Heart right ventricle (tissue), 16 donors: ENCODE results near the gene PTDSS2. TPM values are rescaled to one million over a fixed set of nuclear protein-coding genes. Genes with fewer than 3 reads are reported as not detected.
"Not testable (repeated sequence)": the region's sequence is repeated elsewhere in the genome, so short reads cannot be mapped to it uniquely, and the experiment has no call there.

Source experiments
- ATAC-seq, 8 donors: fragments of 200-7000 bp; cut with Tn5 transposase; one replicate each; pipeline ENCODE4 v1.9.1; 2020; ENCODE audit warnings: mild to moderate bottlenecking in 8 of 8, moderate library complexity in 8 of 8, moderate number of reproducible peaks in 1 of 8
- DNase-seq, 2 donors: peaks; one replicate each; pipeline ENCODE4 v3.0.0-alpha.2; 2020
- H3K27ac ChIP-seq, 10 donors: fragments of 200-600 bp; sonication (generic) in 2 of 10; one replicate each; pipeline versions ENCODE4 v1.5.0 to v1.8.0; 2020 to 2022; ENCODE audit warnings: mild to moderate bottlenecking in 3 of 10
- H3K27me3 ChIP-seq, 7 donors: fragments of 200-600 bp; one replicate each; pipeline ENCODE4 v1.8.0; 2021 to 2022; ENCODE audit warnings: mild to moderate bottlenecking in 2 of 7
- H3K36me3 ChIP-seq, 9 donors: fragments of 200-600 bp; sonication (generic) in 1 of 9; one replicate each; pipeline versions ENCODE4 v1.5.0 to v1.8.0; 2020 to 2022; ENCODE audit warnings: mild to moderate bottlenecking in 2 of 9
- H3K4me1 ChIP-seq, 9 donors: fragments of 200-600 bp; sonication (generic) in 1 of 9; one replicate each; pipeline versions ENCODE4 v1.5.0 to v1.8.0; 2020 to 2022; ENCODE audit warnings: mild to moderate bottlenecking in 4 of 9
- H3K4me3 ChIP-seq, 10 donors: fragments of 200-600 bp; sonication (generic) in 2 of 10; one replicate each; pipeline versions ENCODE4 v1.5.0 to v1.8.0; 2020 to 2022; ENCODE audit warnings: mild to moderate bottlenecking in 7 of 10, moderate library complexity in 2 of 10
- H3K9me3 ChIP-seq, 11 donors: fragments of 200-600 bp in 10 of 11; sonication (generic) in 2 of 11; one replicate each; pipeline versions ENCODE4 v1.5.0 to v1.8.0; 2013 to 2022; ENCODE audit warnings: mild to moderate bottlenecking in 2 of 11, control low read depth in 1 of 11, moderate library complexity in 1 of 11
- CTCF ChIP-seq, 9 donors: fragments of 200-600 bp; sonication (generic) in 2 of 9; IDR thresholded peaks; one replicate each; pipeline versions ENCODE4 v1.5.0 to v1.8.0; 2021 to 2022; ENCODE audit warnings: antibody characterized with exemption in 9 of 9, mild to moderate bottlenecking in 5 of 9, moderate library complexity in 1 of 9
- WGBS, 2 donors: extraction: QIAGEN DNeasy Blood & Tissue Kit; methylation state at CpG; one replicate each; pipeline ENCODE4 v1.1.7; 2013; ENCODE audit warnings: inconsistent platforms in 1 of 2; 5-methylcytosine and 5-hydroxymethylcytosine counted together
- intact Hi-C, 10 donors: fragments of 100-400 bp; cut with DNase I; formaldehyde crosslinking; loops; one replicate each; pipeline versions ENCODE4 v1.11.1 to v1.14.2; 2022
- polyA plus RNA-seq, 2 donors: library from polyadenylated mRNA; stranded (reverse); fragments of 200-250 nt; gene quantifications; one replicate each; pipeline ENCODE4 v1.2.3, GENCODE V29; 2013
- total RNA-seq, 10 donors: library from RNA; stranded (reverse); fragmentation: NEBNext Ultra II Directional in 3 of 10; extraction: Animal tissue kit (Norgen Biotek cat#: 25700) in 3 of 10; gene quantifications; one replicate each; pipeline versions ENCODE4 v1.2.1 to v1.2.4, GENCODE V29; 2021 to 2023
- donor health status: Arrhythmogenic right ventricular cardiomyopathy.
- donor health status: ischemic (EF 13 %, LVEDD 7.1; RV severe dilation, severe dysfunction).
- donor health status: healthy with polysubstance abuse.
- donor health status: DM: no; HTN: yes; CAD: no.
- donor health status: DM: no; HTN: no; CAD: no.
- donor health status: ischemic (EF 25% LVEDD 6.9; RV normal size, moderate dysfunction).
- donor health status: ischemic (EF 25% LVEDD 5.7; RV mildly dilated, moderate dysfunction).
- donor health status: healthy.
- donor health status: DM: yes; HTN: yes; CAD: no.
- donor health status: Ischemic cardiomyopathy.
- donor health status: ischemic (EF 35%, LVEDD 5.7; RV mildly dilated, moderate dysfunction).
- donor health status: nonischemic (EF 11% LVEDD 7.7; RV severe dilation, severe dysfunction).
- donor health status: DM: yes; HTN: yes; CAD: no.
- donor health status: PGD.
- donor health status: ischemic (EF 29% LVEDD 5.4; RV normal size, mild dysfunction).
- donor health status: nonischemic (EF 23%, LVEDD 6.1; RV moderate dilation, normal function).

Gene PTDSS2
- total and polyA plus RNA-seq, 12 donors = 16.7 to 55.5 (median 26.3) TPM

GRCh38 chr11:515131-515530 lies 65.1 kb downstream of the PTDSS2 start:
- no peak overlapping the region for H3K27ac ChIP-seq
- peaks cover 0 to 14% (median 0%) of the 10 kb centered on the region in 11 donors for H3K9me3 ChIP-seq
- intact Hi-C loops = loop anchor here in 5 of 10 donors (5.0 to 10.0 kb wide), 5 partner anchors 60 to 120 kb away; partner anchors contain the start of genes PHRF1 (in 1 of the 5) and PKP3 (in 1 of the 5)
- TF ChIP-seq CTCF (IDR thresholded peaks at IDR 0.05) = no peak
- H3K4me1 ChIP-seq = peaks cover 0 to 11% (median 5%) of the 10 kb centered on the region in 9 donors
- DNase-seq (no peak), ATAC-seq (no peak)
- 93 to 95% methylated on average over 6 of the region's 6 CpGs for WGBS, 2 donors
- H3K27me3 ChIP-seq = no peaks in the 10 kb centered on the region
- peaks cover 0 to 53% (median 0%) of the 10 kb centered on the region in 9 donors for H3K36me3 ChIP-seq
- no peak overlapping the region for H3K4me3 ChIP-seq

- intact Hi-C loops = loop anchor here in 5 of 10 donors (5.0 to 10.0 kb wide), 5 partner anchors 58 to 122 kb away; partner anchors contain the start of genes PHRF1 (in 1 of the 5) and PKP3 (in 1 of the 5)
- H3K27me3 ChIP-seq = no peaks in the 10 kb centered on the region
- no peak overlapping the region for H3K27ac ChIP-seq
- H3K4me3 ChIP-seq = no peak overlapping the region
- ATAC-seq (no peak), DNase-seq (no peak)
- peaks cover 0 to 11% (median 5%) of the 10 kb centered on the region in 9 donors for H3K4me1 ChIP-seq
- 96 to 97% methylated on average over 4 of the region's 4 CpGs for WGBS, 2 donors
- peaks cover 0 to 14% (median 0%) of the 10 kb centered on the region in 11 donors for H3K9me3 ChIP-seq
- TF ChIP-seq CTCF (IDR thresholded peaks at IDR 0.05) = no peak
- peaks cover 0 to 42% (median 0%) of the 10 kb centered on the region in 9 donors for H3K36me3 ChIP-seq
Measured at GRCh38 chr11:516400-516799, 66.3 kb downstream of the PTDSS2 start.

DNA sequence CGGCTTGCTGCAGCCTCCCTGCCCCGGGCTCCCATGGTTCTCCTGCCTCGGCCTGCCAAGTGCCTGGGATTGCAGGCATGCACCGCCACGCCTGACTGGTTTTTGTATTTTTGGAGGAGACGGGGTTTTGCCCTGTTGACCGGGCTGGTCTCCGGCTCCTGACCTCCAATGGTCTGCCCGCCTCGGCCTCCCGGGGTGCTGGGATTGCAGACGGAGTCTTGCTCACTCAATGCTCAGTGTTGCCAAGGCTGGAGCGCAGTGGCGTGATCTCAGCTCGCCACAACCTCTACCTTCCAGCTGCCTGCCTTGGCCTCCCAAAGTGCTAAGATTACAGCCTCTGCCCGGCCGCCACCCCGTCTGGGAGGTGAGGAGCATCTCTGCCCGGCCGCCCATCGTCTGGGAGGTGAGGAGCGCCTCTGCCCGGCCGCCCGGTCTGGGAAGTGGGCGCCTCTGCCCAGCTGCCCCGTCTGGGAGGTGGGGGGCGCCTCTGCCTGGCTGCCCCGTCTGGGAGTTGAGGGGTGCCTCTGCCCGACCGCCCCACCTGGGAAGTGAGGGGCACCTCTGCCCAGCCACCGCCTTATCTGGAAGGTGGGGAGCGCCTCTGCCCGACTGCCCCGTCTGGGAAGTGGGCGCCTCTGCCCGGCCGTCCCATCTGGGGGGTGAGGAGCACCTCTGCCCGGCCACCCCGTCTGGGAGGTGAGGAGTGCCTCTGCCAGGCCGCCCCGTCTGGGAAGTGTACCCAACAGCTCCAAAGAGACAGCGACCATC lies 67.0 kb downstream of the PTDSS2 start:
- H3K36me3 ChIP-seq = peaks cover 0 to 35% (median 0%) of the 10 kb centered on the region in 9 donors
- not testable (repeated sequence) for H3K27me3 ChIP-seq, DNase-seq, H3K27ac ChIP-seq, H3K4me3 ChIP-seq
- intact Hi-C loops = loop anchor here in 5 of 10 donors (5.0 to 10.0 kb wide), 5 partner anchors 58 to 122 kb away; partner anchors contain the start of genes PHRF1 (in 1 of the 5) and PKP3 (in 1 of the 5)
- peak in 1 of 8 donors; percentile 7 for ATAC-seq
- WGBS, 2 donors = 97 to 98% methylated on average over 43 of the region's 43 CpGs
- H3K4me1 ChIP-seq = peaks cover 0 to 11% (median 5%) of the 10 kb centered on the region in 9 donors
- peaks cover 0 to 14% (median 0%) of the 10 kb centered on the region in 11 donors for H3K9me3 ChIP-seq

- intact Hi-C loops = loop anchor here in 7 of 10 donors (1.0 to 10.0 kb wide), 7 partner anchors 56 to 124 kb away; partner anchors contain the start of genes PHRF1 (in 1 of the 7) and PKP3 (in 1 of the 7)
- Histone ChIP-seq H3K4me1 (peaks cover 0 to 11% (median 5%) of the 10 kb centered on the region in 9 donors), H3K9me3 (peaks cover 0 to 14% (median 0%) of the 10 kb centered on the region in 11 donors), H3K27me3 (no peaks in the 10 kb centered on the region), H3K36me3 (peaks cover 0 to 20% (median 0%) of the 10 kb centered on the region in 9 donors), H3K27ac (peak overlapping the region in 9 of 10 donors; percentile 64 to 90 (median 79)), H3K4me3 (peak overlapping the region in 8 of 10 donors; percentile 6 to 43 (median 32))
- peak; percentile 88 to 89 for DNase-seq
- TF ChIP-seq CTCF (IDR thresholded peaks at IDR 0.05) = peak in 8 of 9 donors; percentile 98 to 100 (median 100)
- peak; percentile 96 to 98 (median 97) for ATAC-seq
- WGBS, 2 donors = 7 to 8% methylated on average over 73 to 74 of the region's 74 CpGs
Measured at GRCh38 chr11:518463-519202, 68.6 kb downstream of the PTDSS2 start.
